IPS-11a (cell line): ENCODE results near the gene SH3RF3.

ENCODE experiments used
- H3K4me3 ChIP-seq: one replicate; pipeline ENCODE4 v1.5.1; 2013; ENCODE audit warnings: low read depth, low read length, control low read depth

SH3RF3 gene

GRCh38 chr2:109402980-109403840 lies 274.2 kb downstream of the SH3RF3 start:
- no peak overlapping the region for H3K4me3 ChIP-seq

DNA sequence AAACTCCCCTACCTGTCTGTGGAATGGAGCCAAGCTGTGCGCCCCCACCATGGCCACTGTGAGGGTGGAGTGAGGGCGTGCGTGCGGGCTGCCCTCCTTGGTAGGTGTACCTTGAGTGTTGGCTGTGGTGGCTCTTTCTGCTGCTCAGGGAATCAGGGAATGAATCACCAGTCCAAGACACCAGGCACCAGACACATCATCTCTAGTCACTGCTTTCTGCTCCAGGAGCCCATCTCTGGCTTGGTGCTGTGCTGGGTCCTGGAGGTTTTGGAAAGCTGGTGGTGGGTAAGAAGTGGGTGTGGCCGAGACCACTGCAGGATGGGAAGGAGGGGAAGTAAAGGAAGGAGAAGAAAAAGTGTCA lies 274.8 kb downstream of the SH3RF3 start:
- no peak overlapping the region for H3K4me3 ChIP-seq

- no peak overlapping the region for H3K4me3 ChIP-seq
Observed at GRCh38 chr2:109404681-109405080, 275.7 kb downstream of the SH3RF3 start.

DNA sequence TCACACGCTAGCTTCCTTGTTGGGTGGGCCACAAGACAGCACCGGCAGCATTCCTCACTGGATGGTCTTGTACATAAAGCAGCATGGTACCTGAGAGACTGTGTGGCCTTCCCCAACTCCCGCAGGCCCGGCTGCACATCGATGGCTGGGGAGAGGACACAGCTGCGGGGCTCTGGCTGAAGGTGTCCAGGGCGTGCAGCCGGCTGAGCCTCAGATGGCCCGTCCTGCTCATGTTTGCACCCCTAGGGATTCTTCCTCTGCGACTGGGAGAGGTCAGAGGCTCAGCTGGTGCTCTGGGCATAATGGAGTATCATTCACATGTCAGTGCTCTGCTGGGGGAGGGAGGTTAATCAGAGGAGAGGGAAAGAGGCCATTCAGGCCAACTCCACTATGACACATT lies 276.9 kb downstream of the SH3RF3 start:
- no peak overlapping the region for H3K4me3 ChIP-seq

DNA sequence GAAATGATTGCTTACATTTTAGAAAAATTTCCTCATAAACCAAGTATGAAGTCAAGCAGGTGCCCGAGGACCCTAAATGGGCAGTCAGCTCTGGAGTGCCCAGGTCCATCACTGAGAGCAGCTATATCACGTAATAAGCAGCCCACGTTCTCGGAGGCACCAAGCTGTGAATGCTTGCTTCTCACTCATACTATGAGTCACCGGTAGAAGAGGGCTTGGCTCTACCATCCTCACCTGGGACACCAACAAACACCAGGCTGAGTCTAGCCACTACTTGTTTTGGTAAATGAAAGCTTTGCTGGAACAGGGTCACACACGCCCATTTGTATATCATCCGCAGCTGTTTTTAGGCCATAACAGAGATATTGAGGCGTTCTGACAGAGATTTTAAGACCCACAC lies 277.3 kb downstream of the SH3RF3 start:
- H3K4me3 ChIP-seq = no peak overlapping the region

DNA sequence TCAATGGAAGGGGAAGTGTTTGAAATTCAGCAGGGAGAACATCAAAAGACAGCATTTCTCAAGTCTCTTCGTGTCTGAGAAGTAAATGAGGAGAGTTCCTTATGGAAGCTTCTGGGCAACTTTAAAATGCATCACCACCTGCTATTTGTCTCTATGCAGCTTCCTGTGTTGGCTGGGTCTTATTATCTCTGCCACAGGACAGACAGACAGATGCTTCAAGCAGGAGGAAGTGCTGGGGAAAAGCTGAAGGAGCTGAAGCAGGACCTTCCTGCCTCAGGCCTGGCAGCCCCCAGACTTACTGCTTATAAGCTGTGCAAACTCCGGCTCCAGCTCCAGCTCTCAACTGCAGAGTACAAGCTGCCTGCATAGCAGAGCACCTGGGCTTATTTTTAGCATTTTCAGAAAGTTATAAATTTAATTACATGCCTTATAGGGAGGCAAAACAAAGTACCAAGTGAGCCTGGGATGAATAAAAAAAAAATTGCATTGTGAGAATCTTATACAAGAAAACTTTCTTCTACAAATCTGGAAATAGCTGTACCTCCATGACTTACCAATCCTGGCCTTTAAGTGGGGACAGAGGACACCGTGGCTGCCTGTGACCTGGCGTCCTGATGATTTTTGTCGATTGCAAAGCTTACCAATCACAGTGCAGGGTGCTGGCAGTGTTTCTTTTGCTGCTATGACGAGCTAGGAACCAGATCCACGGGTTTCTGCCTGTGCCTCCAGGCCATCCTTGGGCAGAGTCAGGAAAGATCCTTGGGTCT lies 278.5 kb downstream of the SH3RF3 start:
- no peak overlapping the region for H3K4me3 ChIP-seq

DNA sequence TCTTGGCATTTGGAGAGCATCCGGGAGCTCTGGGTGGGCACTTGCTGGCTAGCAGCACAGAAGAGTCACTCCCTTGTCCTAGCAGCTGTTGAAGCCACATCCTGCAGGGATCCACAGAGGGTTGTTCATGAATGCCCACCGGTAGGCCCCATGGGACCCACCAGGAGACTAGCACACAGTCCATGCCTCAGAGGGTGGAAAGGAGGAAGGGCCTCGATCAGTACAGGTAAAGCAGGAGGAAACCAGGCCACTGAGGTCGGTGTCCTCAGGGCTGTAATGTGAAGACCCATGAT lies 279.0 kb downstream of the SH3RF3 start:
- no peak overlapping the region for H3K4me3 ChIP-seq

- H3K4me3 ChIP-seq = no peak overlapping the region
Observed at GRCh38 chr2:109409321-109410038, 280.5 kb downstream of the SH3RF3 start.

GRCh38 chr2:109410039-109410815 lies 281.2 kb downstream of the SH3RF3 start:
- no peak overlapping the region for H3K4me3 ChIP-seq

DNA sequence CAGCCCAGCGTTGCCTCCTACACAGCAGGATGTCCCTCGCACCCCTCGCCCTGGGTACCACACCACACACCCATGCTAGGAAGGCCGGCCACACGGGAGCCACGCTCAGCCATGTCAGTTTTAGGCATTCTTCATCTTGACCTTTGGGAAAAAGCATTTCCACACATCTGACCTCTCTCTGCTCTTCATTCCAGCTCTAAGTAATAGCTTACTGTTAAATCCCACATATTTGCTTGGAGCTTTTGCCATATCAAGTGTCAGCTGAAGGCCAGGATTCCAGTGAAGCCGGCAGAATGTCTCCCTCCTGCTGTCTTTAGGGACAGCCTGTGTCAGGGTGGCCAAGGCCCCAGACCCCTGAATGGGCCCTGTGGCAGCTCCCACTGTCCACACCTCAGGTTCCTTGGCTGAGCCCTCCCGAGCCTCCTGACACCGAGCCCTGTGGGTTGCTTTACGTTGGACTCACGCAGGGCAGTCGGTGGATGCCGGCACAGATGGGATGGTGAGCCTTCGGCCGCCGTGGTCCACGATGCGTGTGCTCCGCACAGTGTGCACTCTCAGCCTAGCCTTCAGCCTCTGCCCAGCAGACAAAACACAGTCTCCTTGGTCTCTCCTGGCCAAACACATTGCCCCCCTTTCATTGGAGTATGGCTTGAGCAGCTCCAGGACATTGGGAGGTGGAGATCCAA lies 282.8 kb downstream of the SH3RF3 start:
- no peak overlapping the region for H3K4me3 ChIP-seq

GRCh38 chr2:109415581-109416013 lies 286.6 kb downstream of the SH3RF3 start:
- no peak overlapping the region for H3K4me3 ChIP-seq

GRCh38 chr2:109417701-109418335 lies 288.8 kb downstream of the SH3RF3 start:
- no peak overlapping the region for H3K4me3 ChIP-seq

DNA sequence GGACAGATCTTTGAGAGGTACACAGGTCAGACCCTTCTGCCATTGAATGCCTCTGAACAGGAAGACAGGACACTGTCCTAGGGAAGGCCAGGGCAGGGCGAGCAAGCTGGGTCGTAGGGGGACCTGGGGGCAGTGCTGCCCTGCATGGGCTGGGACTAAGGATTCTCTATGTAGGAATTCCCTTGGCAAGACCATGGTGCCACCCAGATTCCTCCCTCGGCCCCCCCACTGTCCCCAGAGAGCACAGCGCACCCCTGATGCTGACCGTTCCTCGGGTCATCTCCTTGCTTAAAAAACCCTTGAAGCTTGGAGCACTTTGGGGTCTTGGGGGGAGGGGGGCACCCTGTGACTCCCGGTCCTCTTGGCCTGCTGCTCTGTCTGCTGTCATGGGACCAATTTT lies 289.7 kb downstream of the SH3RF3 start:
- H3K4me3 ChIP-seq = no peak overlapping the region

- no peak overlapping the region for H3K4me3 ChIP-seq
Observed at GRCh38 chr2:109419171-109419756, 290.3 kb downstream of the SH3RF3 start.

GRCh38 chr2:109419960-109420370 lies 291.0 kb downstream of the SH3RF3 start:
- no peak overlapping the region for H3K4me3 ChIP-seq

DNA sequence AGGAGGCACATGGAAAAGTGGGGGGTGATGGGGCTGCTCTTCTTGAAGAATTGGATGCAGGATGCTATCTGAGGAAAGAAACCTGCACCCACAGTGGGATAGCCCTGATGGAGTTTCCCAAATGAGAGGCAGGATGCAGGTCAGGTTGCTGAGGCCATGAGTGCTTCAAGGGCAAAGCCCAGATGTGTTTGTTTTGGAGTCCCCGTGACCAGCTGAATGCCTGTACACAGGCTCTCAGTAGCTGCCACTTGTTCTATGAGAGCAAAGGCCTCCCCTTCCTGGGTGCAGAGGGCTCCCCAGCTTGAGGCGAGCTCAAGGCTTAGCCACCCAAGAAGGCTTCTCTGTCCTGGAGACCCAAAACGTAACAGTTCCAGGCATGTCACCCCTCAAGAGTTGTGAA lies 292.1 kb downstream of the SH3RF3 start:
- H3K4me3 ChIP-seq = no peak overlapping the region

DNA sequence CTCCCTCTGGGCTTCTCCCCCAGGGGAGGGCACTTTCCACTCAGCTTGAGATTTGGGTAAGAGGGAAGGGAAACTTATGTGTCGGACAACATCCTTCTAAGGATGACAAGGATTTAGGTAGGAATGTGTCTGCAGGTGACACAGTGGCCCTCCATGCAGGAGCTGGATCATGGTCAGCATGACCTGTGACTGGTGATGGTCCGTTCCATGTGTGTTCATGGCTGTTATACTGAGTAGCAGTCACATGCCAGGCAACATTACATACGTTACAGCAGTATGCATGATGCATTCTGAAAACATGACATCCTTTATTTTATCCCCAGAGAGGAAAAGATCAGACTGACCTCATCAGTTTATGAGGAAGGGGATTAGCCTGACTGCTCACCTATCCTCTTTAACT lies 292.6 kb downstream of the SH3RF3 start:
- H3K4me3 ChIP-seq = no peak overlapping the region

DNA sequence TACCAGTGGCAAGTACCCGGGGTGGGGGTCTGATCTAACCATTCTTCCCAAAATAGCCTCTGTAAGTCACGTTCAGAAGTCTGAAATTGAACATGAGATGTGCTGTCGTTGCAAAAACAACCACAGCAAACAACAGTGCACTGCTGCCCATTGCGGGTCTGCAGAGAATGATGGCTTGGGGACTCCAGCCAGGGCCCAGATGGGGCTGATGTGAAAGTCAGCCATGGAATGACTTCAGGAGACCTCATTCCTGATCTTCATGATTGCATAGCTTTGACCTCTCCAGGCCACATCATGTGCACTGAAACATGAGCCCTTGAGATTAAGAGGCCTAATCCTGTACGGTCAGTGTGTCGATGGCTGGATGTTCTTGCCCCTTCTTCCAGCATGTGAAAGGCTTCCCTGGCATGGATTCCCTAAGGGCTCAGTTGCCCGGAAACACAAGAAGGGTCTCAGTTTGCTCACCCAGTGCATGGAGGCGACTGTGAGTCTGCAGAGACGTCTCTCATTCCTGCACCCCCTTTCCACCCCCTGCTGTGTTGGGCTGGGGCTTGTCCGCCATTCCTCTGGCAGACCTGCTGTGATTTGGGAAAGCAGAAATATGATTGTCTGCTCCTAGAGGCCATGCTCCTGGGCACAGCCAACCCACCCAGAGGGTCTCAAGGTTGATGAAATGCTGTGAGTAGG lies 293.2 kb downstream of the SH3RF3 start:
- H3K4me3 ChIP-seq = no peak overlapping the region
